Upper lobe of left lung (tissue), 6 donors: ENCODE results near the gene L1TD1. TPM values are rescaled to one million over a fixed set of nuclear protein-coding genes. Genes with fewer than 3 reads are reported as not detected.
"Not testable (repeated sequence)": the region's sequence is repeated elsewhere in the genome, so short reads cannot be mapped to it uniquely, and the experiment has no call there.

Experiments used
- ATAC-seq, 2 donors: fragments of 200-7000 bp; cut with Tn5 transposase; one replicate each; pipeline ENCODE4 v1.9.1; 2022; ENCODE audit warnings: mild to moderate bottlenecking in 2 of 2, moderate library complexity in 2 of 2; ENCODE audit not compliant: low FRiP score in 2 of 2
- DNase-seq, 2 donors: peaks; one replicate each; pipeline ENCODE4 v3.0.0-alpha.2; 2019 to 2020
- H3K27ac ChIP-seq, 4 donors: fragments of 200-600 bp; sonication (generic); one replicate each; pipeline ENCODE4 v1.5.1; 2016 to 2019
- H3K27me3 ChIP-seq, 4 donors: fragments of 200-600 bp; sonication (generic); one replicate each; pipeline ENCODE4 v1.5.1; 2017 to 2019
- H3K36me3 ChIP-seq, 4 donors: fragments of 200-600 bp; sonication (generic); one replicate each; pipeline ENCODE4 v1.5.1; 2016 to 2019
- H3K4me1 ChIP-seq, 4 donors: fragments of 200-600 bp; sonication (generic); one replicate each; pipeline ENCODE4 v1.5.1; 2018 to 2019
- H3K4me3 ChIP-seq, 4 donors: fragments of 200-600 bp; sonication (generic); one replicate each; pipeline ENCODE4 v1.5.1; 2017 to 2019; ENCODE audit warnings: mild to moderate bottlenecking in 2 of 4, moderate library complexity in 1 of 4
- H3K9me3 ChIP-seq, 4 donors: fragments of 200-600 bp; sonication (generic); one replicate each; pipeline ENCODE4 v1.5.1; 2018 to 2019
- EP300 ChIP-seq, 4 donors: sonication (generic); formaldehyde crosslinking; IDR thresholded peaks; one replicate each; pipeline ENCODE4 v1.5.1; 2017; ENCODE audit warnings: antibody characterized with exemption in 4 of 4, control low read depth in 2 of 4
- POLR2A ChIP-seq, 4 donors: fragments of 450-650 bp; IDR thresholded peaks; one replicate each; pipeline ENCODE4 v1.5.1; 2016 to 2017; ENCODE audit warnings: antibody characterized with exemption in 4 of 4, mild to moderate bottlenecking in 2 of 4
- POLR2AphosphoS5 ChIP-seq, 2 donors: sonication (generic); formaldehyde crosslinking; IDR thresholded peaks; one replicate each; pipeline ENCODE4 v1.5.1; 2017; ENCODE audit warnings: antibody characterized with exemption in 2 of 2
- WGBS, 2 donors: methylation state at CpG; one replicate each; pipeline ENCODE4 v1.1.5; 2017 to 2018; 5-methylcytosine and 5-hydroxymethylcytosine counted together
- total RNA-seq, 6 donors: library from RNA; depleted of rRNA in 4 of 6; stranded (reverse); fragments of >200 nt in 4 of 6; gene quantifications; one replicate each; pipeline versions ENCODE4 v1.1.0 to v1.2.1, GENCODE V29; 2016 to 2021
- TF ChIP-seq, protein P1 (sequence below), 6 experiments: fragments of 450-650 bp in 4 of 6; fragments of 200-600 bp in 2 of 6; sonication (generic) in 2 of 6; IDR thresholded peaks; one replicate each; pipeline ENCODE4 v1.5.1; 2016 to 2019; ENCODE audit warnings: antibody characterized with exemption in 6 of 6
- donor health status: DM: no; HTN: no; CAD: no; lungs with moderate emphysema.
- donor health status: DM: no; HTN: yes; CAD: no; lungs with severe emphysema.

L1TD1 gene
- total RNA-seq, 6 donors from 2014 or later = under 0.01 to 0.71 (median 0.47) TPM

DNA sequence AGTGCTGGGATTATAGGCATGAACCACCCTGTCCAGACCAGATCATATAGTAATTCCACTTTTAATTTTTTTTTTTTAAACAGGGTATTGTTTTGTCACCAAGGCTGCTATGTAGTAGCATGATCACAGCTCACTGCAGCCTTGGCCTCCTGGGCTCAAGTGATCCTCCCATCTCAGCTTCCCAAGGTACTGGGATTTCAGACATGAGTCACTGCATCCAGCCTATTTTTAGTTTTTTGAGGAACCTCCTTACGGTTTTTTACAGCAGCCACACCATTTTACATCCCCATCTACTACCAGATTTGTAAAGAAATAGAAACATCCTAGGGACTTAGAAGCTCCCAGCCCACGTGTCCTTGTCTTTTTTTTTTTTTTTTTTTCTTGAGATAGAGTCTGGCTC lies 24.0 kb downstream of the L1TD1 start:
- TF ChIP-seq, protein P1, sequence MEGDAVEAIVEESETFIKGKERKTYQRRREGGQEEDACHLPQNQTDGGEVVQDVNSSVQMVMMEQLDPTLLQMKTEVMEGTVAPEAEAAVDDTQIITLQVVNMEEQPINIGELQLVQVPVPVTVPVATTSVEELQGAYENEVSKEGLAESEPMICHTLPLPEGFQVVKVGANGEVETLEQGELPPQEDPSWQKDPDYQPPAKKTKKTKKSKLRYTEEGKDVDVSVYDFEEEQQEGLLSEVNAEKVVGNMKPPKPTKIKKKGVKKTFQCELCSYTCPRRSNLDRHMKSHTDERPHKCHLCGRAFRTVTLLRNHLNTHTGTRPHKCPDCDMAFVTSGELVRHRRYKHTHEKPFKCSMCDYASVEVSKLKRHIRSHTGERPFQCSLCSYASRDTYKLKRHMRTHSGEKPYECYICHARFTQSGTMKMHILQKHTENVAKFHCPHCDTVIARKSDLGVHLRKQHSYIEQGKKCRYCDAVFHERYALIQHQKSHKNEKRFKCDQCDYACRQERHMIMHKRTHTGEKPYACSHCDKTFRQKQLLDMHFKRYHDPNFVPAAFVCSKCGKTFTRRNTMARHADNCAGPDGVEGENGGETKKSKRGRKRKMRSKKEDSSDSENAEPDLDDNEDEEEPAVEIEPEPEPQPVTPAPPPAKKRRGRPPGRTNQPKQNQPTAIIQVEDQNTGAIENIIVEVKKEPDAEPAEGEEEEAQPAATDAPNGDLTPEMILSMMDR (IDR thresholded peaks at IDR 0.05) = no peak
- TF ChIP-seq POLR2A (IDR thresholded peaks at IDR 0.05) = no peak
- TF ChIP-seq POLR2AphosphoS5 (IDR thresholded peaks at IDR 0.05) = no peak
- no peak for TF ChIP-seq EP300 (IDR thresholded peaks at IDR 0.05)

DNA sequence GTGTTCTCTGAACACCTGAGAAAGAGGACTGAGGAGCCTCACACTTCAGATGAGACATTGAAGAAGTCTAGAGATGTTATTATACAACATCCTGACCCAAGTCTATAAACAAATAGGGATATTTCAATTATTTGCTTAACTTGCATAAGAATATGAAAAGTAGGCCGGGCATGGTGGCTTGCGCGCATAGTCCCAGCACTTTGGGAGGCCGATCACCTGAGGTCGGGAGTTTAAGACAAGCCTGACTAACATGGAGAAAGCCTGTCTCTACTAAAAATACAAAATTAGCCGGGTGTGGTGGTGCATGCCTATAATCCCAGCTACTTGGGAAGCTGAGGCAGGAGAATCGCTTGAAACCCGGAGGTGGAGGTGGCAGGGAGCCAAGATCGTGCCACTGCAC lies 25.8 kb downstream of the L1TD1 start:
- not testable (repeated sequence) for H3K4me1 ChIP-seq, H3K36me3 ChIP-seq, DNase-seq, ATAC-seq, H3K27me3 ChIP-seq, H3K9me3 ChIP-seq, H3K27ac ChIP-seq, H3K4me3 ChIP-seq
- 82 to 91% methylated on average over 9 of the region's 9 CpGs for WGBS, 2 donors

More for the DNA sequence above, 24.0 kb downstream of the L1TD1 start:
- H3K27ac ChIP-seq = no peak overlapping the region
- H3K9me3 ChIP-seq = no peaks in the 10 kb centered on the region
- H3K27me3 ChIP-seq = no peaks in the 10 kb centered on the region
- no peaks in the 10 kb centered on the region for H3K36me3 ChIP-seq
- no peaks in the 10 kb centered on the region for H3K4me1 ChIP-seq
- no peak overlapping the region for H3K4me3 ChIP-seq
- DNase-seq = no peak
- ATAC-seq = no peak
- WGBS, 2 donors = 66 to 67% methylated on average over 2 of the region's 2 CpGs

DNA sequence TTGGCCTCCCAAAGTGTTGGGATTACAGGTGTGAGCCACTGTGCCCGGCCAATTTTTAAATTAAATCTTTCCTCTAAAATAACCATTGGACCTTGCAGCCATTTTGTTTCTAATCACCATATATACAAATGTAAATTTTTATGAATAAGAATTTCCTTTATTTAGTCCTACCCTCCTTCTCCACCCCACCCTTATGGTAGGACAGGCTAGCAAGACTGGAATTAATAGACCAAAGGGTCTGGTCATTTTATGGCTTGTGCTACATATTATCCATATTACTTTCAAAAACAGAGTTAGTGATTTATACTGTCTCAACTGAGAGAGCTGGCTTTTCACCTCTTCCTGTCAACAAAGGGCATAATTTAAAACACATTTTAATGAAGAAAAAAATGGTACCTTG lies 26.5 kb downstream of the L1TD1 start:
- no peak for DNase-seq
- ATAC-seq = no peak
- TF ChIP-seq POLR2A (IDR thresholded peaks at IDR 0.05) = no peak
- TF ChIP-seq, protein P1 (IDR thresholded peaks at IDR 0.05) = no peak
- no peak for TF ChIP-seq POLR2AphosphoS5 (IDR thresholded peaks at IDR 0.05)
- TF ChIP-seq EP300 (IDR thresholded peaks at IDR 0.05) = no peak
- Histone ChIP-seq H3K4me1 (no peaks in the 10 kb centered on the region), H3K27me3 (no peaks in the 10 kb centered on the region), H3K9me3 (no peaks in the 10 kb centered on the region), H3K36me3 (no peaks in the 10 kb centered on the region), H3K27ac (no peak overlapping the region), H3K4me3 (no peak overlapping the region)
- 93 to 100% methylated on average over 1 of the region's 1 CpG for WGBS, 2 donors

DNA sequence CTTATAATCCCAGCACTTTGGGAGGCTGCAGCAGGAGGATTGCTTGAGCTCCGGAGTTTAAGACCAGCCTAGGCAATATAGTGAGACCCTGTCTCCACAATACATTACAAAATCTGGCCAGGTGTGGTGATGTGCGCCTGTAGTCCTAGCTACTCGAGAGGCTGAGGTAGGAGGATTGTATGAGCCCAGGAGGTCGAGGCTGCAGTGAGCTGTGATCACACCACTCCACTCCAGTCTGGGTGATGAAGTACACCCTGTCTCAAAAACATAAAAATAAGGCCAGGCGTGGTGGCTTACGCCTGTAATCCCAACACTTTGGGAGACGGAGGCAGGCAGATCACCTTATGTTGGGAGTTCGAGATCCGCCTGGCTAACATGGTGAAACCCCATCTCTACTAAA lies 27.7 kb downstream of the L1TD1 start:
- 90 to 92% methylated on average over 9 of the region's 9 CpGs for WGBS, 2 donors
- no peaks in the 10 kb centered on the region for H3K36me3 ChIP-seq
- DNase-seq (no peak), ATAC-seq (no peak)
- H3K9me3 ChIP-seq = no peaks in the 10 kb centered on the region
- no peak for TF ChIP-seq POLR2AphosphoS5 (IDR thresholded peaks at IDR 0.05)
- TF ChIP-seq, protein P1 (IDR thresholded peaks at IDR 0.05) = no peak
- TF ChIP-seq EP300 (IDR thresholded peaks at IDR 0.05) = no peak
- H3K27ac ChIP-seq = no peak overlapping the region
- H3K4me3 ChIP-seq = no peak overlapping the region
- no peaks in the 10 kb centered on the region for H3K4me1 ChIP-seq
- no peaks in the 10 kb centered on the region for H3K27me3 ChIP-seq

DNA sequence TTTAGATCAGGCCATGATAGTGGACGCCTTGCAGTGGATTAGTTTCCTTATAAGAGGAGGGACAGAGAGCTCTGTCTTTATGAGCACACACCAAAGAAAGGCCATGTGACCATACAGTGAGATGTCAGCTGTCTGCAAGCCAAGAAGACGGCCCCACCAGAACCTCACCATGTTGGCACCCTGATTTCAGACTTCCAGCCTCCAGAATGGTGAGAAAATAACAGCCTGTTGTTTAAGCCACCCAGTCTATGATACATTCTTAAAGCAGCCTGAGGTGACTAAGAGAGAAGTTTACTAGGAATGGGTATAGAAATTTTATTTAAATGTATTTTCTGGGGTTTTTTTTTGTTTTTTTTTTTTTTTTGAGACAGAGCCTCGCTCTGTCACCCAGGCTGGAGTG lies 29.5 kb downstream of the L1TD1 start:
- no peak for ATAC-seq
- H3K27ac ChIP-seq = no peak overlapping the region
- no peaks in the 10 kb centered on the region for H3K36me3 ChIP-seq
- no peak for DNase-seq
- H3K4me3 ChIP-seq = no peak overlapping the region
- H3K4me1 ChIP-seq = no peaks in the 10 kb centered on the region
- no peaks in the 10 kb centered on the region for H3K27me3 ChIP-seq
- H3K9me3 ChIP-seq = no peaks in the 10 kb centered on the region
- TF ChIP-seq EP300 (IDR thresholded peaks at IDR 0.05) (no peak), POLR2A (IDR thresholded peaks at IDR 0.05) (no peak), POLR2AphosphoS5 (IDR thresholded peaks at IDR 0.05) (no peak)
- TF ChIP-seq, protein P1 (IDR thresholded peaks at IDR 0.05) = no peak
- WGBS, 2 donors = 45 to 76% methylated on average over 2 of the region's 3 CpGs
